ENCODE measurements around the gene CSTF1.

GRCh38 chr20:56449459-56449858, 57.0 kb downstream of the CSTF1 start:
- TF ChIP-seq POLR2AphosphoS5 (IDR thresholded peaks at IDR 0.05) (no peak), CTCF (IDR thresholded peaks at IDR 0.05) (no peak)

Data from prostate gland (tissue), 2 donors.